ENCODE data around the gene TMEM108.

The TMEM108 gene

DNA sequence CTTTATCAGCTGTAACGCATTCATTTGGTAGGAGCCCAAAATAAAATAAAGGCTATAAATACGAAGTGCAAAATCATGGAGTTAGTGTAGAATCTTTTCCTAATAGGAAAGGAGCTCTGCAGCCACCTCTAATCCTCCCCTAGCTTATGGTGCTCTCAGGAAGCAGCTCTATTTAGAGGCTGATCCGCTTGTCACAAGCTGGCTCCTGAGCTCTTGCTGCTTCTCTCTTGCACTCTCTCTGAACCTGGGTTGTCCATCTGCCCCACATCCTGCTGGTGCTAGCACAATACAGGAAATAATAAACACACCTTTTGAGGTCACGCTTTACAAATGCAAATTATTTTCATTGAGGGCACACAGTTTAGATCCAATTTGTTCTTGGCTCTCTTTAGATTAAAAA is 324.3 kb downstream of the TMEM108 start:
- H3K27ac ChIP-seq, result no peak overlapping the region
- no peak for DNase-seq (ENCODE audit: low read depth, low spot score)

DNA sequence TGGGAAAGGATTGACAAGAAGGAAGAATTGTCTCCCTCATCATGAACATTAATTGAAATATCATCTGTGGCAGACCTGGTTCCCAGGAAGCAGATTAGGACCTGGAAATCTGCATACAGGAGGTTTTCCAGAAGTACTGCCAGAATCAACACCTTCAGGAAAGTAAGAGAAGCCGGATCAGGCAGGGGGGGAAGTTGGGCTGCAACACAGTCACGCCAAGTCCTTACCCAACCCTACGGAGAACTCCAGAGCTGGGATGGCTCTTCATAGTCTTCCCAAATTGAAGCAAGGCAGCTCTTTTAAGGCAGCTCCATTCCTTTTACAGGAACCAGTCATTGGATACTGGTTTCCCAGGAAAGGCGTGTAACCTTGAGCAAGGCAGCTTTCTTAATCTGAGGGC is 326.5 kb downstream of the TMEM108 start:
- Histone ChIP-seq H3K9me3 (ENCODE audit: low read depth, low read length) (no peaks in the 10 kb centered on the region), H3K27ac (no peak overlapping the region), H3K36me3 (ENCODE audit: insufficient read depth, low read length) (no peaks in the 10 kb centered on the region), H3K4me3 (no peak overlapping the region), H3K9ac (ENCODE audit: insufficient read length) (no peak overlapping the region)
- TF ChIP-seq FOXP2 (optimal IDR thresholded peaks at IDR 0.05; ENCODE audit: control extremely low read depth, extremely low read length, insufficient read depth) (no peak), POLR2AphosphoS5 (IDR thresholded peaks at IDR 0.05; ENCODE audit: borderline replicate concordance, low read depth, low read length) (no peak), EZH2 (IDR thresholded peaks at IDR 0.05) (no peak)
- no peak for DNase-seq (ENCODE audit: low read depth, low spot score)

More for the DNA sequence above, 324.3 kb downstream of the TMEM108 start:
- Histone ChIP-seq H3K9ac (ENCODE audit: insufficient read length) (no peak overlapping the region), H3K9me3 (ENCODE audit: low read depth, low read length) (no peaks in the 10 kb centered on the region), H3K4me3 (no peak overlapping the region), H3K36me3 (ENCODE audit: insufficient read depth, low read length) (no peaks in the 10 kb centered on the region)
- TF ChIP-seq POLR2AphosphoS5 (IDR thresholded peaks at IDR 0.05; ENCODE audit: borderline replicate concordance, low read depth, low read length), result no peak
- TF ChIP-seq EZH2 (IDR thresholded peaks at IDR 0.05), result no peak
- TF ChIP-seq FOXP2 (optimal IDR thresholded peaks at IDR 0.05; ENCODE audit: control extremely low read depth, extremely low read length, insufficient read depth), result no peak

DNA sequence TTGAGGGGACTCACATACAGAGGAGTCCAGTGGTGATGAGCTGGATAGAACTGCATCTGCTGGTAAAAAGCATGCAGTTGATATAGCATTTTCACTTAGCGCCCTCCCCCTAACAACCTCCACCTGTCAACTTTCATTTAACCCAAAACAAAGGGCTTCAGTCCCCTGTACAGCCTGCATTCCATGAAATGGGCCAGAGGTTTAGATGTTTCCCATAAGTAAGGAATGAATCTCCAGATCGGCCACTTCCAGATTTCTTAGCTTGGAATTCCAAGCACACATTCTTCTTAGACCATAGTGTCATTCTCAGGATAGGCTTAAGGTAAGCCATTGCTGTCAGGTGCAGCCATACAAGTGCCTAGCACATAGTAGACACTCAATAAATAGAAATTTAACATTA is 328.7 kb downstream of the TMEM108 start:
- DNase-seq (ENCODE audit: low read depth, low spot score), result no peak
- no peaks in the 10 kb centered on the region for H3K36me3 ChIP-seq (ENCODE audit: insufficient read depth, low read length)

DNA sequence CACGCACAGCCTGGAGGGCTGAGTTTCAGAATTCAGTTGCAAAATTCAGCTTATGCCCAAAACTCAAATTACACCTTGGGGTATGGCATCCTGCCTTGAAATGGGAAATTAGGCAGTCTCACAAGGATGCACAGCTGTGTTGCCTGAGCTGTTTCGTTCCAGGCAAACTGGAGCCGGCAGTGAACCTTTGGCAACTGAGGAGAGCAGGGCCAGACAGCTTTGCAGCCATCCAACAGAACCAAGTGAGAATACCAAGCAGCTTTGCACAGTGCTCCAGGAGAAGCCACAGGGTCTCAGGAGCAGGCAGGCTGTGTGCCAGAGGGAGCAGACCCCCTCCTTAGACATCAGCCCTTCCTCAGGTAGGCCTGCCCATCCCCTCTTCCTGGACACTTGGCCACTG is 329.2 kb downstream of the TMEM108 start:
- Histone ChIP-seq H3K27ac (no peak overlapping the region), H3K9me3 (ENCODE audit: low read depth, low read length) (no peaks in the 10 kb centered on the region), H3K4me3 (no peak overlapping the region), H3K9ac (ENCODE audit: insufficient read length) (no peak overlapping the region), H3K36me3 (ENCODE audit: insufficient read depth, low read length) (no peaks in the 10 kb centered on the region)
- TF ChIP-seq EZH2 (IDR thresholded peaks at IDR 0.05) (no peak), POLR2AphosphoS5 (IDR thresholded peaks at IDR 0.05; ENCODE audit: borderline replicate concordance, low read depth, low read length) (no peak), FOXP2 (optimal IDR thresholded peaks at IDR 0.05; ENCODE audit: control extremely low read depth, extremely low read length, insufficient read depth) (no peak)
- no peak for DNase-seq (ENCODE audit: low read depth, low spot score)

More for the DNA sequence above, 328.7 kb downstream of the TMEM108 start:
- no peak overlapping the region for H3K4me3 ChIP-seq
- no peak overlapping the region for H3K27ac ChIP-seq
- no peak overlapping the region for H3K9ac ChIP-seq (ENCODE audit: insufficient read length)
- no peaks in the 10 kb centered on the region for H3K9me3 ChIP-seq (ENCODE audit: low read depth, low read length)
- no peak for TF ChIP-seq FOXP2 (optimal IDR thresholded peaks at IDR 0.05; ENCODE audit: control extremely low read depth, extremely low read length, insufficient read depth)
- TF ChIP-seq POLR2AphosphoS5 (IDR thresholded peaks at IDR 0.05; ENCODE audit: borderline replicate concordance, low read depth, low read length), result no peak
- no peak for TF ChIP-seq EZH2 (IDR thresholded peaks at IDR 0.05)

DNA sequence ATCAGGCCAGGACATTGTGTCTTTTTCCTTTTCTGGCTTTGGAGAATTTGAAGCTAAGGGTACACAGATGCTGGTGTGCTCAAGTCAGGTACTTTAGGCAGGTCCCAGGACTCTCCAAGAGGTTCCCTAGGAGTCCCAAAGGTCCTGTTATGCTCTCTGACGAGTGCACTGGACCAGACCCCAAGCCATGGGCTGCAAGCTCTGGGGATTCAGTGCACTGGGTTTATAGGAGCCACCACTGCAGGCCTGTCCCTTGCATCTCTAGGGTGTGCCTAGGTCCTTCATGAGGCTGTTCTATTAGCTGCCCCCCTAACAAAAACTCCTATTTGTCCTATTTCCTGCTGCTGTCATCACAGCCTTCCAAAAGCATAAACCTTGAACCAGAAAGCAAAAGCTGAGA is 329.8 kb downstream of the TMEM108 start:
- Histone ChIP-seq H3K9ac (ENCODE audit: insufficient read length) (no peak overlapping the region), H3K36me3 (ENCODE audit: insufficient read depth, low read length) (no peaks in the 10 kb centered on the region), H3K4me3 (no peak overlapping the region), H3K27ac (no peak overlapping the region), H3K9me3 (ENCODE audit: low read depth, low read length) (no peaks in the 10 kb centered on the region)
- no peak for TF ChIP-seq FOXP2 (optimal IDR thresholded peaks at IDR 0.05; ENCODE audit: control extremely low read depth, extremely low read length, insufficient read depth)
- TF ChIP-seq EZH2 (IDR thresholded peaks at IDR 0.05), result no peak
- no peak for TF ChIP-seq POLR2AphosphoS5 (IDR thresholded peaks at IDR 0.05; ENCODE audit: borderline replicate concordance, low read depth, low read length)
- no peak for DNase-seq (ENCODE audit: low read depth, low spot score)

DNA sequence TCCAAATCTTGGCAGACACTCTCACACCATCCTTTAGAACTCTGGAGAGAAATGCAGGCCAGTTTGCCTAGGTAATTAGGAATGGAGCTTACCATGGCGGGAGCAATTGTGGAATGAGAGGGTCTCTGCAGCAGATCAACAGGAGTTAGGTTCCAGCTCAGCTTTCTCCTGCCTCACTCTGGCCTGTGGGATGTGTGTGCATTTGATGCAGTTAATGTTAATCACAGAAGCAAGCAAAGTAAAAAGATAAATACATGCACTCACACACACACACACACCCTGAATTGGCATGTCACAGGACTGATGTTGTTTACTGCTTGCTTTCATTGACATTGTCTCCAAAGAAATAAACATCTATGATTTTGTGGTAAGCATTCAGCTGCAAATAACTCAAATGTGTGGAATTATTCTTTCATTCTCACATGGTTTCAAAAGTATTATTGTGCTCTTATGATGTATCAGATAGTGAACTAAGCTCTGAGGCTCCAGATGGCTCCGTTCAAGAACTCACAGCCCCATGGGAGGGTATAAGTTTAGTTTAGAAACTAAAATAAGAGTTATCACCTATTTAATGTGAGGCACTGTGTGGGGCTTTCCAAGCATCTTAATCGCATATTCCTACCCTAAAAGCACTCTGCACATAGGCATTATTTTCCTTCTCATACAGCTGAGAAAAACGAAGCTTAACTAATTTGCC is 330.3 kb downstream of the TMEM108 start:
- no peak overlapping the region for H3K27ac ChIP-seq
- no peaks in the 10 kb centered on the region for H3K36me3 ChIP-seq (ENCODE audit: insufficient read depth, low read length)
- H3K9ac ChIP-seq (ENCODE audit: insufficient read length), result no peak overlapping the region
- no peaks in the 10 kb centered on the region for H3K9me3 ChIP-seq (ENCODE audit: low read depth, low read length)
- TF ChIP-seq POLR2AphosphoS5 (IDR thresholded peaks at IDR 0.05; ENCODE audit: borderline replicate concordance, low read depth, low read length), result no peak
- TF ChIP-seq EZH2 (IDR thresholded peaks at IDR 0.05), result no peak
- no peak for TF ChIP-seq FOXP2 (optimal IDR thresholded peaks at IDR 0.05; ENCODE audit: control extremely low read depth, extremely low read length, insufficient read depth)
- no peak overlapping the region for H3K4me3 ChIP-seq
- DNase-seq (ENCODE audit: low read depth, low spot score), result no peak

DNA sequence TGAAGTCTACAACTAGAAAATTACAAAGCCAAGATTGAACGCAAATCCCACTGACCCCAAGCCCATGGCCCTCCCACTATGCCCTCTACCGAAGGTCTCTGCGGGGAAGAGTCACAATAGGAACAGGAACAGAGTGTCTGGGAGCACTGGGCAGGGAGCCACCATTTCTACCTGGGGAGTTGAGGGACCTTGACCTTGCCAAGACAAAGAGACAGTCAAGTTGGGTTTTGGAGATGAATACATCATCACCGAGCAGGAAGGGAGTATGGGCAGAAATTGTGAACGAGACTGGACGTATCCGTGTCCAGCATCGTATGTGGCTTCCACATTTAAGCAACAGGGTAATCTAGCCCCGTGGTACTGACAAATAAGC is 330.9 kb downstream of the TMEM108 start:
- no peaks in the 10 kb centered on the region for H3K9me3 ChIP-seq (ENCODE audit: low read depth, low read length)
- no peak overlapping the region for H3K27ac ChIP-seq
- no peak for TF ChIP-seq POLR2AphosphoS5 (IDR thresholded peaks at IDR 0.05; ENCODE audit: borderline replicate concordance, low read depth, low read length)
- no peak for TF ChIP-seq FOXP2 (optimal IDR thresholded peaks at IDR 0.05; ENCODE audit: control extremely low read depth, extremely low read length, insufficient read depth)
- TF ChIP-seq EZH2 (IDR thresholded peaks at IDR 0.05), result no peak
- H3K4me3 ChIP-seq, result no peak overlapping the region
- no peak overlapping the region for H3K9ac ChIP-seq (ENCODE audit: insufficient read length)
- H3K36me3 ChIP-seq (ENCODE audit: insufficient read depth, low read length), result no peaks in the 10 kb centered on the region
- DNase-seq (ENCODE audit: low read depth, low spot score), result no peak

DNA sequence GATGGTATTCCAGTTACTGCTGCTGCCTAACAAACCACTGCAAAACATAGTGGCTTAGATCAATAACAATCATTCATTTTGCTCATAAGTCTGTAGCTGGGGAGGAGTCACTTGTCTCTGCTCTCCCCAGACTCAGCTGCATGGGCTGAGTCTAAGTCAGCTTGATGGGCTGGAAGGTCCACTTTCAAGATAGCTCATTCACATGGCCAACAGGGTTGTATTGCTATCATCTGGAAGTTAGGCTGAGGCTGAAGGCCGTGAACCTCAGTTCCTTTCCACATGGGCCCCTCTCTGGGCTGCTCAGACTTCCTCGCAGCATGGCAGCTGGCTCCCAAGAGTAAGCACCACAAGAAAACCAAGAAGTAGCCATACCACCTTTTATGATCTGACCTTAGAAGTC is 333.0 kb downstream of the TMEM108 start:
- Histone ChIP-seq H3K36me3 (ENCODE audit: insufficient read depth, low read length) (no peaks in the 10 kb centered on the region), H3K27ac (no peak overlapping the region), H3K4me3 (no peak overlapping the region), H3K9ac (ENCODE audit: insufficient read length) (no peak overlapping the region), H3K9me3 (ENCODE audit: low read depth, low read length) (no peaks in the 10 kb centered on the region)
- no peak for DNase-seq (ENCODE audit: low read depth, low spot score)
- no peak for TF ChIP-seq EZH2 (IDR thresholded peaks at IDR 0.05)
- TF ChIP-seq FOXP2 (optimal IDR thresholded peaks at IDR 0.05; ENCODE audit: control extremely low read depth, extremely low read length, insufficient read depth), result no peak
- no peak for TF ChIP-seq POLR2AphosphoS5 (IDR thresholded peaks at IDR 0.05; ENCODE audit: borderline replicate concordance, low read depth, low read length)

DNA sequence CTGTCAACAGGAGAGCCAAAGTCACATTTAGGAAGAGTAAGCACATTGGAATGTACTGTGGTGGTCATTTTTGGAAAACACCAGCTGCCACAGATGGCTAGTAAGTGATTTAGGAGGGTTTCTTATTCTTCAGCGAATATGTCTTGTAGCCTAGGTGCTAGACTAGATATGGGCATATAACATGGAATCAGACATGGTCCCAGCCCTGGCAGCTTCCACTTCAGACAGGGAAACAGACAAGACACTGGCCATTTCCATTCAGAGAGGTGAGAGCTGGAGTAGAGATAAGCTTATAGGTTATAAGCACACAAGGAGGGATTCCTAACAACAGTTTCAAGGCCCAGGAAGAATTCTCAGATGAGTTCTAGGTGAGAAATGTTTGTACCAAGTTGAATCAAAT is 333.5 kb downstream of the TMEM108 start:
- H3K4me3 ChIP-seq, result no peak overlapping the region
- no peak overlapping the region for H3K9ac ChIP-seq (ENCODE audit: insufficient read length)
- no peak for DNase-seq (ENCODE audit: low read depth, low spot score)
- no peak for TF ChIP-seq POLR2AphosphoS5 (IDR thresholded peaks at IDR 0.05; ENCODE audit: borderline replicate concordance, low read depth, low read length)
- TF ChIP-seq FOXP2 (optimal IDR thresholded peaks at IDR 0.05; ENCODE audit: control extremely low read depth, extremely low read length, insufficient read depth), result no peak
- no peak for TF ChIP-seq EZH2 (IDR thresholded peaks at IDR 0.05)
- no peak overlapping the region for H3K27ac ChIP-seq
- no peaks in the 10 kb centered on the region for H3K9me3 ChIP-seq (ENCODE audit: low read depth, low read length)
- H3K36me3 ChIP-seq (ENCODE audit: insufficient read depth, low read length), result no peaks in the 10 kb centered on the region
